H9 (cell line): ENCODE measurements around the gene SCGB3A2. TPM values are rescaled to one million over a fixed set of nuclear protein-coding genes. Genes with fewer than 3 reads are reported as not detected.

ENCODE experiments used
- DNase-seq: peaks from one replicate; pipeline ENCODE4 v3.0.0-alpha.2; 2017
- H2AFZ ChIP-seq: one replicate; pipeline ENCODE4 v1.6.1; 2013; ENCODE audit warnings: mild to moderate bottlenecking, low read length, control low read depth, moderate library complexity
- H2AK5ac ChIP-seq: 2 replicates; pipeline ENCODE4 v1.6.1; 2013; ENCODE audit warnings: low read length, control low read depth, mixed read lengths; ENCODE audit not compliant: insufficient read length
- H2BK120ac ChIP-seq: one replicate; pipeline ENCODE4 v1.6.1; 2013; ENCODE audit warnings: low read depth, mild to moderate bottlenecking, low read length, control low read depth, inconsistent platforms; ENCODE audit not compliant: poor library complexity, severe bottlenecking
- H2BK12ac ChIP-seq: 2 replicates; pipeline ENCODE4 v1.6.1; 2013; ENCODE audit warnings: low read length, control low read depth, mixed read lengths, low read depth; ENCODE audit not compliant: insufficient read length
- H2BK15ac ChIP-seq: 2 replicates; pipeline ENCODE4 v1.6.1; 2013; ENCODE audit warnings: low read depth, low read length, control low read depth
- H2BK20ac ChIP-seq: one replicate; pipeline ENCODE4 v1.6.1; 2013; ENCODE audit warnings: low read depth, mild to moderate bottlenecking, low read length, control low read depth, inconsistent platforms; ENCODE audit not compliant: poor library complexity, severe bottlenecking
- H2BK5ac ChIP-seq: 2 replicates; pipeline ENCODE4 v1.6.1; 2013; ENCODE audit warnings: low read length, control low read depth, mixed read lengths; ENCODE audit not compliant: insufficient read length
- H3K14ac ChIP-seq: 2 replicates; pipeline ENCODE4 v1.6.1; 2013; ENCODE audit warnings: low read length, control low read depth; ENCODE audit not compliant: insufficient read depth
- H3K18ac ChIP-seq: 2 replicates; pipeline ENCODE4 v1.6.1; 2013; ENCODE audit warnings: low read depth, mild to moderate bottlenecking, mixed read lengths, low read length, control low read depth; ENCODE audit not compliant: insufficient read length
- H3K23ac ChIP-seq: 2 replicates; pipeline ENCODE4 v1.6.1; 2013; ENCODE audit warnings: low read length, control low read depth, mixed read lengths, low read depth; ENCODE audit not compliant: insufficient read length
- H3K23me2 ChIP-seq: 2 replicates; pipeline ENCODE4 v1.6.1; 2013; ENCODE audit warnings: low read depth, mild to moderate bottlenecking, mixed read lengths, low read length, control low read depth; ENCODE audit not compliant: insufficient read length, poor library complexity, severe bottlenecking
- H3K27ac ChIP-seq: 2 replicates; pipeline ENCODE4 v1.5.1; 2013; ENCODE audit warnings: low read length, control low read depth, mixed read lengths, low read depth; ENCODE audit not compliant: insufficient read length
- H3K27me3 ChIP-seq: 2 replicates; pipeline ENCODE4 v1.6.1; 2013; ENCODE audit warnings: low read length, control low read depth, inconsistent platforms; ENCODE audit not compliant: insufficient read depth
- H3K4ac ChIP-seq: 2 replicates; pipeline ENCODE4 v1.6.1; 2013; ENCODE audit warnings: low read depth, mild to moderate bottlenecking, control low read depth, inconsistent platforms, low read length, moderate library complexity
- H3K4me1 ChIP-seq: 2 replicates; pipeline ENCODE4 v1.6.1; 2013; ENCODE audit warnings: low read length, control low read depth, inconsistent platforms; ENCODE audit not compliant: insufficient read depth
- H3K4me2 ChIP-seq: 2 replicates; pipeline ENCODE4 v1.6.1; 2013; ENCODE audit warnings: low read length, control low read depth, mixed read lengths; ENCODE audit not compliant: insufficient read length, insufficient read depth
- H3K56ac ChIP-seq: 2 replicates; pipeline ENCODE4 v1.6.1; 2013; ENCODE audit warnings: low read depth, mild to moderate bottlenecking, mixed read lengths, low read length, control low read depth; ENCODE audit not compliant: insufficient read length
- H3K79me1 ChIP-seq: 2 replicates; pipeline ENCODE4 v1.6.1; 2013; ENCODE audit warnings: low read depth, mild to moderate bottlenecking, moderate library complexity, low read length, control low read depth, inconsistent platforms; ENCODE audit not compliant: insufficient read depth, poor library complexity, severe bottlenecking
- H3K79me2 ChIP-seq: 2 replicates; pipeline ENCODE4 v1.6.1; 2013; ENCODE audit warnings: low read length, control low read depth, inconsistent platforms; ENCODE audit not compliant: insufficient read depth
- H3K9ac ChIP-seq: 2 replicates; pipeline ENCODE4 v1.6.1; 2013; ENCODE audit warnings: low read length, control low read depth, mixed read lengths; ENCODE audit not compliant: insufficient read length; ENCODE audit errors: extremely low read depth
- H3K9me3 ChIP-seq: one replicate; pipeline ENCODE4 v1.6.1; 2013; ENCODE audit warnings: low read depth, low read length, inconsistent platforms; ENCODE audit not compliant: control insufficient read depth
- H3T11ph ChIP-seq: one replicate; pipeline ENCODE4 v1.6.1; 2013; ENCODE audit warnings: mild to moderate bottlenecking, low read length, control low read depth, inconsistent platforms
- H4K20me1 ChIP-seq: one replicate; pipeline ENCODE4 v1.6.1; 2013; ENCODE audit not compliant: control insufficient read depth, insufficient read length, insufficient read depth
- H4K5ac ChIP-seq: 2 replicates; pipeline ENCODE4 v1.6.1; 2013; ENCODE audit warnings: low read depth, mild to moderate bottlenecking, mixed read lengths, low read length, control low read depth; ENCODE audit not compliant: insufficient read length
- H4K8ac ChIP-seq: replicated peaks from 2 replicates; pipeline ENCODE4 v1.6.1; 2013; ENCODE audit warnings: low read length, control low read depth, mixed read lengths, low read depth; ENCODE audit not compliant: insufficient read length
- H4K91ac ChIP-seq: 2 replicates; pipeline ENCODE4 v1.6.1; 2013; ENCODE audit warnings: low read depth, mild to moderate bottlenecking, moderate library complexity, mixed read lengths, low read length, control low read depth; ENCODE audit not compliant: insufficient read length
- H3K27ac Mint-ChIP-seq, 3 experiments: 2 replicates in 2 of 3; 3 replicates in 1 of 3; pipeline ENCODE4 v1.8.0; 2020 to 2021; ENCODE audit warnings: mixed read lengths in 3 of 3, mild to moderate bottlenecking in 1 of 3, moderate library complexity in 1 of 3
- H3K27me3 Mint-ChIP-seq: 2 replicates; pipeline ENCODE4 v1.8.0; 2021; ENCODE audit warnings: low read depth, mild to moderate bottlenecking, moderate library complexity, mixed read lengths
- H3K36me3 Mint-ChIP-seq, 3 experiments: 2 replicates in 2 of 3; 3 replicates in 1 of 3; pipeline ENCODE4 v1.8.0; 2020 to 2021; ENCODE audit warnings: low read depth in 3 of 3, mixed read lengths in 3 of 3; ENCODE audit not compliant: insufficient read depth in 1 of 3
- H3K4me1 Mint-ChIP-seq, 2 experiments: 2 replicates each; pipeline ENCODE4 v1.8.0; 2020; ENCODE audit warnings: mixed read lengths in 2 of 2
- H3K4me3 Mint-ChIP-seq, 2 experiments: 2 replicates in 1 of 2; 3 replicates in 1 of 2; pipeline ENCODE4 v1.8.0; 2020 to 2021; ENCODE audit warnings: mild to moderate bottlenecking in 2 of 2, mixed read lengths in 2 of 2, moderate library complexity in 1 of 2
- H3K9me3 Mint-ChIP-seq, 2 experiments: 2 replicates in 1 of 2; 3 replicates in 1 of 2; pipeline ENCODE4 v1.8.0; 2020; ENCODE audit warnings: mild to moderate bottlenecking in 2 of 2, mixed read lengths in 2 of 2, moderate library complexity in 1 of 2
- total RNA-seq: library from RNA; stranded (reverse); gene quantifications from 2 replicates; pipeline ENCODE4 v1.2.1, GENCODE V29; 2021
- TF ChIP-seq, protein P1 (sequence below): fragments of 200-600 bp; sonication (generic); conservative IDR thresholded peaks from 3 replicates; pipeline ENCODE4 v1.8.0; 2021; ENCODE audit warnings: antibody characterized with exemption, mild to moderate bottlenecking

SCGB3A2 gene
- total RNA-seq, 1 experiment from 2014 or later: 66.0 TPM

GRCh38 chr5:147902609-147903115, 24.2 kb downstream of the SCGB3A2 start:
- Histone ChIP-seq H2BK120ac (no peak overlapping the region), H2BK12ac (no peak overlapping the region), H3K4me2 (no peak overlapping the region), H3T11ph (no peak overlapping the region), H2AFZ (no peak overlapping the region), H2BK20ac (no peak overlapping the region), H3K79me2 (no peaks in the 10 kb centered on the region), H3K56ac (no peak overlapping the region), H3K9me3 (no peaks in the 10 kb centered on the region), H4K91ac (no peak overlapping the region), H3K4ac (no peak overlapping the region), H2BK15ac (no peak overlapping the region), H3K9ac (no peak overlapping the region), H3K27ac (no peak overlapping the region), H4K5ac (no peak overlapping the region), H3K23ac (no peak overlapping the region), H3K4me1 (no peaks in the 10 kb centered on the region), H3K23me2 (no peaks in the 10 kb centered on the region), H3K18ac (no peak overlapping the region), H3K79me1 (no peaks in the 10 kb centered on the region), H2BK5ac (no peak overlapping the region), H4K8ac (no peak overlapping the region), H3K27me3 (no peaks in the 10 kb centered on the region), H2AK5ac (no peak overlapping the region), H4K20me1 (peaks cover 6% of the 10 kb centered on the region), H3K14ac (no peak overlapping the region)
- peaks cover 11% of the 10 kb centered on the region in 2 experiments for H3K4me1 Mint-ChIP-seq
- TF ChIP-seq, protein P1, sequence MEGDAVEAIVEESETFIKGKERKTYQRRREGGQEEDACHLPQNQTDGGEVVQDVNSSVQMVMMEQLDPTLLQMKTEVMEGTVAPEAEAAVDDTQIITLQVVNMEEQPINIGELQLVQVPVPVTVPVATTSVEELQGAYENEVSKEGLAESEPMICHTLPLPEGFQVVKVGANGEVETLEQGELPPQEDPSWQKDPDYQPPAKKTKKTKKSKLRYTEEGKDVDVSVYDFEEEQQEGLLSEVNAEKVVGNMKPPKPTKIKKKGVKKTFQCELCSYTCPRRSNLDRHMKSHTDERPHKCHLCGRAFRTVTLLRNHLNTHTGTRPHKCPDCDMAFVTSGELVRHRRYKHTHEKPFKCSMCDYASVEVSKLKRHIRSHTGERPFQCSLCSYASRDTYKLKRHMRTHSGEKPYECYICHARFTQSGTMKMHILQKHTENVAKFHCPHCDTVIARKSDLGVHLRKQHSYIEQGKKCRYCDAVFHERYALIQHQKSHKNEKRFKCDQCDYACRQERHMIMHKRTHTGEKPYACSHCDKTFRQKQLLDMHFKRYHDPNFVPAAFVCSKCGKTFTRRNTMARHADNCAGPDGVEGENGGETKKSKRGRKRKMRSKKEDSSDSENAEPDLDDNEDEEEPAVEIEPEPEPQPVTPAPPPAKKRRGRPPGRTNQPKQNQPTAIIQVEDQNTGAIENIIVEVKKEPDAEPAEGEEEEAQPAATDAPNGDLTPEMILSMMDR: no peak
- no peaks in the 10 kb centered on the region for H3K27me3 Mint-ChIP-seq
- no peak overlapping the region for H3K4me3 Mint-ChIP-seq
- no peaks in the 10 kb centered on the region for H3K36me3 Mint-ChIP-seq
- H3K9me3 Mint-ChIP-seq: no peaks in the 10 kb centered on the region
- no peak for DNase-seq
- no peak overlapping the region for H3K27ac Mint-ChIP-seq
